HCT116 (cell line): Measurements from ENCODE around the gene ALK. TPM values are rescaled to one million over a fixed set of nuclear protein-coding genes. Genes with fewer than 3 reads are reported as not detected.

Experiments used
- ATAC-seq: fragments of 200-7000 bp; cut with Tn5 transposase; 2 replicates; pipeline ENCODE4 v1.9.1; 2020; ENCODE audit warnings: mild to moderate bottlenecking, moderate library complexity
- BruUV-seq: library from RNA; stranded (reverse); fragments of 400-500 nt; replicated peaks from 2 replicates; lab custom pipeline; 2021; lab: Mats Ljungman, UMichigan
- CTCF ChIA-PET: fragments of 300-600 bp; sonication (Branson Sonifier 250); formaldehyde crosslinking; loops from one replicate; lab custom pipeline; 2021; ENCODE audit warnings: antibody characterized with exemption; lab: Charles Lee
- POLR2A ChIA-PET: fragments of 300-600, 350-600 bp; sonication (Branson Sonifier 250); formaldehyde crosslinking; loops from one replicate; lab custom pipeline; 2021; ENCODE audit warnings: antibody characterized with exemption; lab: Charles Lee
- RAD21 ChIA-PET, 2 experiments: fragments of 300-600 bp; sonication (Branson Sonifier 250); formaldehyde crosslinking; loops; one replicate each; lab custom pipeline; 2023; ENCODE audit warnings: low total read pairs in 2 of 2; ENCODE audit not compliant: uncharacterized antibody in 2 of 2, unreplicated experiment in 2 of 2, low non-redundant PET in 1 of 2; lab: Charles Lee
- DNase-seq: peaks from one replicate; pipeline ENCODE4 v3.0.0-alpha.2; 2010; ENCODE audit warnings: low read depth, low spot score
- H2AFZ ChIP-seq: fragments of 200-600 bp; shearing (Covaris generic), sonication (generic); 2 replicates; pipeline ENCODE4 v1.6.1; 2017; ENCODE audit warnings: low read depth, mixed run types, mixed read lengths, antibody characterized with exemption, low read length; ENCODE audit not compliant: poor library complexity, severe bottlenecking
- H3K27ac ChIP-seq: 2 replicates; pipeline ENCODE4 v1.5.1; 2012; ENCODE audit warnings: low read depth, low read length
- H3K27me3 ChIP-seq: fragments of 200-600 bp; sonication (generic); 2 replicates; pipeline ENCODE4 v1.6.1; 2016; ENCODE audit warnings: mixed run types, low read length, mixed read lengths; ENCODE audit not compliant: insufficient read depth
- H3K36me3 ChIP-seq, 2 experiments: fragments of 200-500 bp in 1 of 2; fragments of 200-600 bp in 1 of 2; sonication (Bioruptor generic) in 1 of 2; sonication (generic) in 1 of 2; 2 replicates each; pipeline versions ENCODE4 v1.5.1 to v1.6.1; 2014 to 2016; ENCODE audit warnings: low read length in 2 of 2, inconsistent platforms in 1 of 2, mixed read lengths in 1 of 2, mixed run types in 1 of 2; ENCODE audit not compliant: insufficient read depth in 2 of 2, control insufficient read depth in 1 of 2
- H3K4me1 ChIP-seq, 2 experiments: fragments of 200-600 bp in 1 of 2; sonication (generic) in 1 of 2; 2 replicates each; pipeline versions ENCODE4 v1.5.1 to v1.6.1; 2012 to 2017; ENCODE audit warnings: low read length in 2 of 2, inconsistent platforms in 1 of 2, mild to moderate bottlenecking in 1 of 2, mixed read lengths in 1 of 2, mixed run types in 1 of 2, moderate library complexity in 1 of 2; ENCODE audit not compliant: insufficient read depth in 2 of 2, control insufficient read depth in 1 of 2
- H3K4me2 ChIP-seq: fragments of 200-600 bp; sonication (generic); 2 replicates; pipeline ENCODE4 v1.6.1; 2017; ENCODE audit warnings: mixed run types, low read length, mixed read lengths
- H3K4me3 ChIP-seq, 2 experiments: fragments of 200-600 bp in 1 of 2; sonication (generic) in 1 of 2; replicated peaks in 1 of 2; 2 replicates each; pipeline ENCODE4 v1.5.1; 2011 to 2016; ENCODE audit warnings: low read length in 2 of 2, control low read depth in 1 of 2, low read depth in 1 of 2, mild to moderate bottlenecking in 1 of 2, mixed read lengths in 1 of 2, mixed run types in 1 of 2
- H3K79me2 ChIP-seq: fragments of 200-600 bp; sonication (generic); 2 replicates; pipeline ENCODE4 v1.6.1; 2017; ENCODE audit warnings: mild to moderate bottlenecking, mixed run types, low read length, moderate library complexity, mixed read lengths; ENCODE audit not compliant: insufficient read depth
- H3K9ac ChIP-seq: fragments of 200-600 bp; sonication (generic); 2 replicates; pipeline ENCODE4 v1.6.1; 2016; ENCODE audit warnings: low read length, mixed read lengths
- H3K9me2 ChIP-seq: fragments of 200-600 bp; sonication (generic), shearing (Covaris generic); 2 replicates; pipeline ENCODE4 v1.6.1; 2017; ENCODE audit warnings: mixed run types, mild to moderate bottlenecking, moderate library complexity; ENCODE audit not compliant: insufficient read depth
- H3K9me3 ChIP-seq, 2 experiments: fragments of 200-500 bp in 1 of 2; fragments of 200-600 bp in 1 of 2; sonication (Bioruptor generic) in 1 of 2; sonication (generic) in 1 of 2; 2 replicates each; pipeline ENCODE4 v1.6.1; 2014 to 2017; ENCODE audit warnings: low read length in 2 of 2, mixed read lengths in 2 of 2, inconsistent platforms in 1 of 2, low read depth in 1 of 2, mild to moderate bottlenecking in 1 of 2, mixed run types in 1 of 2, moderate library complexity in 1 of 2; ENCODE audit not compliant: control insufficient read depth in 1 of 2, insufficient read depth in 1 of 2
- H4K20me1 ChIP-seq: fragments of 200-600 bp; sonication (generic), shearing (Covaris generic); 2 replicates; pipeline ENCODE4 v1.6.1; 2017; ENCODE audit warnings: mixed run types, mild to moderate bottlenecking, moderate library complexity; ENCODE audit not compliant: insufficient read depth
- CEBPB ChIP-seq: IDR thresholded peaks from 2 replicates; pipeline ENCODE4 v1.6.1; 2012; ENCODE audit warnings: low read depth
- EGR1 ChIP-seq: IDR thresholded peaks from 2 replicates; pipeline ENCODE4 v1.6.1; 2012; ENCODE audit warnings: low read depth
- ELF1 ChIP-seq: IDR thresholded peaks from 2 replicates; pipeline ENCODE4 v1.6.1; 2012; ENCODE audit warnings: low read depth, borderline replicate concordance
- EZH2 ChIP-seq: fragments of 200-600 bp; sonication (generic); IDR thresholded peaks from 2 replicates; pipeline ENCODE4 v1.6.1; 2017; ENCODE audit warnings: antibody characterized with exemption, mixed run types
- EZH2phosphoT487 ChIP-seq: fragments of 200-600 bp; IDR thresholded peaks from 2 replicates; pipeline ENCODE4 v1.6.1; 2018; ENCODE audit warnings: antibody characterized with exemption, borderline replicate concordance
- FOSL1 ChIP-seq: IDR thresholded peaks from 2 replicates; pipeline ENCODE4 v1.6.1; 2012; ENCODE audit warnings: low read depth
- POLR2A ChIP-seq: IDR thresholded peaks from 2 replicates; pipeline ENCODE4 v1.7.0; 2011; ENCODE audit warnings: borderline replicate concordance; ENCODE audit not compliant: insufficient read depth, insufficient read length; ENCODE audit errors: extremely low read depth
- POLR2AphosphoS5 ChIP-seq: IDR thresholded peaks from 2 replicates; pipeline ENCODE4 v1.6.1; 2011; ENCODE audit warnings: mild to moderate bottlenecking, low read depth, low read length, moderate library complexity
- SIN3A ChIP-seq: IDR thresholded peaks from 2 replicates; pipeline ENCODE4 v1.6.1; 2012; ENCODE audit warnings: low read depth
- SP1 ChIP-seq: IDR thresholded peaks from 2 replicates; pipeline ENCODE4 v1.6.1; 2012; ENCODE audit warnings: low read depth
- TCF7L2 ChIP-seq: IDR thresholded peaks from 2 replicates; pipeline ENCODE4 v1.7.0; 2011; ENCODE audit warnings: borderline replicate concordance, inconsistent platforms; ENCODE audit not compliant: insufficient read depth, insufficient read length; ENCODE audit errors: extremely low read depth
- YY1 ChIP-seq: IDR thresholded peaks from 2 replicates; pipeline ENCODE4 v1.6.1; 2011; ENCODE audit warnings: low read length, low read depth, moderate library complexity, mild to moderate bottlenecking; ENCODE audit not compliant: insufficient replicate concordance; ENCODE audit errors: extremely low read depth
- ZFX ChIP-seq: fragments of 450-650 bp; IDR thresholded peaks from 2 replicates; pipeline ENCODE4 v1.6.1; 2017
- ZNF274 ChIP-seq: fragments of 200-500 bp; sonication (Bioruptor generic); IDR thresholded peaks from 2 replicates; pipeline ENCODE4 v1.6.1; 2014; ENCODE audit warnings: mild to moderate bottlenecking, low read depth, low read length, inconsistent platforms
- intact Hi-C: fragments of 100-400 bp; cut with micrococcal nuclease; formaldehyde crosslinking; loops from 2 replicates; pipeline ENCODE4 v1.10.0; 2022
- total RNA-seq: library from RNA; stranded (reverse); gene quantifications from one replicate; pipeline ENCODE4 v1.2.1, GENCODE V29; 2021; ENCODE audit not compliant: unreplicated experiment
- TF ChIP-seq, protein P1 (sequence below): IDR thresholded peaks from 2 replicates; pipeline ENCODE4 v1.6.1; 2012
- TF ChIP-seq, protein P2 (sequence below), 3 experiments: fragments of 200-600 bp in 1 of 3; sonication (generic) in 1 of 3; IDR thresholded peaks in 2 of 3; conservative IDR thresholded peaks in 1 of 3; 2 replicates each; pipeline ENCODE4 v1.5.1; 2012 to 2017; ENCODE audit warnings: low read depth in 2 of 3, low read length in 2 of 3, antibody characterized with exemption in 1 of 3, borderline replicate concordance in 1 of 3, control low read depth in 1 of 3, mild to moderate bottlenecking in 1 of 3, mixed read lengths in 1 of 3, mixed run types in 1 of 3, moderate library complexity in 1 of 3; ENCODE audit not compliant: insufficient read depth in 1 of 3
- TF ChIP-seq, protein P3 (sequence below): IDR thresholded peaks from 2 replicates; pipeline ENCODE4 v1.6.1; 2011; ENCODE audit warnings: mild to moderate bottlenecking, low read length, moderate library complexity; ENCODE audit not compliant: insufficient replicate concordance; ENCODE audit errors: extremely low read depth
- TF ChIP-seq, protein P4 (sequence below): IDR thresholded peaks from 2 replicates; pipeline ENCODE4 v1.6.1; 2012; ENCODE audit warnings: low read depth

ALK gene
- total RNA-seq, 1 experiment from 2014 or later: not detected

DNA sequence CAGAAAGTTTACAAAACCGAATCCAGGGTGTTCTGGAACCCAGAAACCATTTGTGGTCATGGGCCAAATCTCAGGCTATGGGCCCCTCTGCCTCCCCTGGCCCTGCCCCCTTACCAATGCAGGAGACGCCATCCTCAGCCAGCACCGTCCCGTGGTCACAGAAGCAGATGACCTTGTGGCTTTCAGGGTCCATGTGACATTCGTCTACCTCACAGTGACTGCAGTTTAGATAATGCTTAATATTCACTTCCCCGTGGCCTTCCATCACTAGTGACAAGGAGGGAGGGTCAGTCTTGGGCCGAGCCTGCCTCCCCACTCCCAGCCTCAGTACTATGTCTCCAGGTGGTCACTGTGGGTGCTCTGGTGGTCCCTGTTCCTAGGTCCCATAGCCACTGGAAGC lies 694.6 kb downstream of the ALK start:
- ChIA-PET RAD21 (no interaction called here), CTCF (no interaction called here), POLR2A (no interaction called here)
- H3K9me2 ChIP-seq: no peaks in the 10 kb centered on the region
- intact Hi-C loops: no loop called here
- no peaks in the 10 kb centered on the region for H3K9me3 ChIP-seq
- no peak for ATAC-seq
- no peaks in the 10 kb centered on the region for H3K36me3 ChIP-seq
- no peak overlapping the region for H3K27ac ChIP-seq
- TF ChIP-seq POLR2AphosphoS5: no peak
- TF ChIP-seq FOSL1: no peak
- TF ChIP-seq, protein P1, sequence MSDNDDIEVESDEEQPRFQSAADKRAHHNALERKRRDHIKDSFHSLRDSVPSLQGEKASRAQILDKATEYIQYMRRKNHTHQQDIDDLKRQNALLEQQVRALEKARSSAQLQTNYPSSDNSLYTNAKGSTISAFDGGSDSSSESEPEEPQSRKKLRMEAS: no peak
- TF ChIP-seq, protein P2, sequence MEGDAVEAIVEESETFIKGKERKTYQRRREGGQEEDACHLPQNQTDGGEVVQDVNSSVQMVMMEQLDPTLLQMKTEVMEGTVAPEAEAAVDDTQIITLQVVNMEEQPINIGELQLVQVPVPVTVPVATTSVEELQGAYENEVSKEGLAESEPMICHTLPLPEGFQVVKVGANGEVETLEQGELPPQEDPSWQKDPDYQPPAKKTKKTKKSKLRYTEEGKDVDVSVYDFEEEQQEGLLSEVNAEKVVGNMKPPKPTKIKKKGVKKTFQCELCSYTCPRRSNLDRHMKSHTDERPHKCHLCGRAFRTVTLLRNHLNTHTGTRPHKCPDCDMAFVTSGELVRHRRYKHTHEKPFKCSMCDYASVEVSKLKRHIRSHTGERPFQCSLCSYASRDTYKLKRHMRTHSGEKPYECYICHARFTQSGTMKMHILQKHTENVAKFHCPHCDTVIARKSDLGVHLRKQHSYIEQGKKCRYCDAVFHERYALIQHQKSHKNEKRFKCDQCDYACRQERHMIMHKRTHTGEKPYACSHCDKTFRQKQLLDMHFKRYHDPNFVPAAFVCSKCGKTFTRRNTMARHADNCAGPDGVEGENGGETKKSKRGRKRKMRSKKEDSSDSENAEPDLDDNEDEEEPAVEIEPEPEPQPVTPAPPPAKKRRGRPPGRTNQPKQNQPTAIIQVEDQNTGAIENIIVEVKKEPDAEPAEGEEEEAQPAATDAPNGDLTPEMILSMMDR (IDR thresholded peaks at IDR 0.05 in 2 of 3, conservative IDR thresholded peaks at IDR 0.05 in 1 of 3; ENCODE audit: borderline replicate concordance in 1 of 3, insufficient read depth in 1 of 3, low read depth in 2 of 3, low read length in 2 of 3): no peak
- TF ChIP-seq, protein P3, sequence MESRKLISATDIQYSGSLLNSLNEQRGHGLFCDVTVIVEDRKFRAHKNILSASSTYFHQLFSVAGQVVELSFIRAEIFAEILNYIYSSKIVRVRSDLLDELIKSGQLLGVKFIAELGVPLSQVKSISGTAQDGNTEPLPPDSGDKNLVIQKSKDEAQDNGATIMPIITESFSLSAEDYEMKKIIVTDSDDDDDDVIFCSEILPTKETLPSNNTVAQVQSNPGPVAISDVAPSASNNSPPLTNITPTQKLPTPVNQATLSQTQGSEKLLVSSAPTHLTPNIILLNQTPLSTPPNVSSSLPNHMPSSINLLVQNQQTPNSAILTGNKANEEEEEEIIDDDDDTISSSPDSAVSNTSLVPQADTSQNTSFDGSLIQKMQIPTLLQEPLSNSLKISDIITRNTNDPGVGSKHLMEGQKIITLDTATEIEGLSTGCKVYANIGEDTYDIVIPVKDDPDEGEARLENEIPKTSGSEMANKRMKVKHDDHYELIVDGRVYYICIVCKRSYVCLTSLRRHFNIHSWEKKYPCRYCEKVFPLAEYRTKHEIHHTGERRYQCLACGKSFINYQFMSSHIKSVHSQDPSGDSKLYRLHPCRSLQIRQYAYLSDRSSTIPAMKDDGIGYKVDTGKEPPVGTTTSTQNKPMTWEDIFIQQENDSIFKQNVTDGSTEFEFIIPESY: no peak
- TF ChIP-seq, protein P4, sequence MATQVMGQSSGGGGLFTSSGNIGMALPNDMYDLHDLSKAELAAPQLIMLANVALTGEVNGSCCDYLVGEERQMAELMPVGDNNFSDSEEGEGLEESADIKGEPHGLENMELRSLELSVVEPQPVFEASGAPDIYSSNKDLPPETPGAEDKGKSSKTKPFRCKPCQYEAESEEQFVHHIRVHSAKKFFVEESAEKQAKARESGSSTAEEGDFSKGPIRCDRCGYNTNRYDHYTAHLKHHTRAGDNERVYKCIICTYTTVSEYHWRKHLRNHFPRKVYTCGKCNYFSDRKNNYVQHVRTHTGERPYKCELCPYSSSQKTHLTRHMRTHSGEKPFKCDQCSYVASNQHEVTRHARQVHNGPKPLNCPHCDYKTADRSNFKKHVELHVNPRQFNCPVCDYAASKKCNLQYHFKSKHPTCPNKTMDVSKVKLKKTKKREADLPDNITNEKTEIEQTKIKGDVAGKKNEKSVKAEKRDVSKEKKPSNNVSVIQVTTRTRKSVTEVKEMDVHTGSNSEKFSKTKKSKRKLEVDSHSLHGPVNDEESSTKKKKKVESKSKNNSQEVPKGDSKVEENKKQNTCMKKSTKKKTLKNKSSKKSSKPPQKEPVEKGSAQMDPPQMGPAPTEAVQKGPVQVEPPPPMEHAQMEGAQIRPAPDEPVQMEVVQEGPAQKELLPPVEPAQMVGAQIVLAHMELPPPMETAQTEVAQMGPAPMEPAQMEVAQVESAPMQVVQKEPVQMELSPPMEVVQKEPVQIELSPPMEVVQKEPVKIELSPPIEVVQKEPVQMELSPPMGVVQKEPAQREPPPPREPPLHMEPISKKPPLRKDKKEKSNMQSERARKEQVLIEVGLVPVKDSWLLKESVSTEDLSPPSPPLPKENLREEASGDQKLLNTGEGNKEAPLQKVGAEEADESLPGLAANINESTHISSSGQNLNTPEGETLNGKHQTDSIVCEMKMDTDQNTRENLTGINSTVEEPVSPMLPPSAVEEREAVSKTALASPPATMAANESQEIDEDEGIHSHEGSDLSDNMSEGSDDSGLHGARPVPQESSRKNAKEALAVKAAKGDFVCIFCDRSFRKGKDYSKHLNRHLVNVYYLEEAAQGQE: no peak
- no peak for TF ChIP-seq EZH2
- TF ChIP-seq EZH2phosphoT487: no peak
- TF ChIP-seq SP1: no peak
- no peak for TF ChIP-seq TCF7L2
- TF ChIP-seq EGR1: no peak
- no peak for TF ChIP-seq POLR2A
- no peak for TF ChIP-seq SIN3A
- TF ChIP-seq ZNF274: no peak
- no peak for TF ChIP-seq CEBPB
- TF ChIP-seq ZFX: no peak
- no peak for TF ChIP-seq ELF1
- no peak for TF ChIP-seq YY1
- no peaks in the 10 kb centered on the region for H3K4me1 ChIP-seq
- no peaks in the 10 kb centered on the region for H4K20me1 ChIP-seq
- no TSS peak for BruUV-seq
- H2AFZ ChIP-seq: no peak overlapping the region
- H3K9ac ChIP-seq: no peak overlapping the region
- H3K27me3 ChIP-seq: peaks cover 22% of the 10 kb centered on the region; the same call in 1 of the 2 replicates
- H3K4me2 ChIP-seq: no peak overlapping the region
- no peak overlapping the region for H3K4me3 ChIP-seq
- H3K79me2 ChIP-seq: no peaks in the 10 kb centered on the region
- no peak for DNase-seq
